ENCODE results near the gene GATD1. TPM values are rescaled to one million over a fixed set of nuclear protein-coding genes. Genes with fewer than 3 reads are reported as not detected.
A peak's percentile ranks its signal among the peaks of the same experiment; 100 is the strongest.

The GATD1 gene
- total and polyA plus RNA-seq, 9 of the 15 experiments (the other 6 are each of a cell fraction or from before 2014, with no cell fraction given), result 2.8 to 144 (median 36.9) TPM

DNA sequence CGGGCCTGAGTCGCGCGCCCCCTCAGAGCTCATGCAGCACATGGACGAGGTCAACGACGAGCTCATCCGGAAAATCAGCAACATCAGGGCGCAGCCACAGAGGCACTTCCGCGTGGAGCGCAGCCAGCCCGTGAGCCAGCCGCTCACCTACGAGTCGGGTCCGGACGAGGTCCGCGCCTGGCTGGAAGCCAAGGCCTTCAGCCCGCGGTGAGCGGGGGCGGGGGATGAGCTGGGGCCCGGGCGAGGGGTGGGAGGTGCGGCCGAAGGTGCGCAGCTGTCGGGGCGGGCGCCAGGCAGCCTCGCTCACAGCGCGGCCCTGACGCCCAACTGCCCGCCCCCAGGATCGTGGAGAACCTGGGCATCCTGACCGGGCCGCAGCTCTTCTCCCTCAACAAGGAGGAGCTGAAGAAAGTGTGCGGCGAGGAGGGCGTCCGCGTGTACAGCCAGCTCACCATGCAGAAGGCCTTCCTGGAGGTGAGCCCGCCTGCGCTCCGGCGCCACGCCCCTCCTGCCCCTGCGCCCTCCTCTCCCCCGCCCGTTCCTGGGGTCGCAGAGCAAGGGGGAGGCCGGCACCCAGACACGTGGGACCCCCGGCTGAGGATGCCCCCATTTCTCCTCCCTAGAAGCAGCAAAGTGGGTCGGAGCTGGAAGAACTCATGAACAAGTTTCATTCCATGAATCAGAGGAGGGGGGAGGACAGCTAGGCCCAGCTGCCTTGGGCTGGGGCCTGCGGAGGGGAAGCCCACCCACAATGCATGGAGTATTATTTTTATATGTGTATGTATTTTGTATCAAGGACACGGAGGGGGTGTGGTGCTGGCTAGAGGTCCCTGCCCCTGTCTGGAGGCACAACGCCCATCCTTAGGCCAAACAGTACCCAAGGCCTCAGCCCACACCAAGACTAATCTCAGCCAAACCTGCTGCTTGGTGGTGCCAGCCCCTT lies 50.7 kb downstream of the GATD1 start (continued):
- TF ChIP-seq, protein P1, sequence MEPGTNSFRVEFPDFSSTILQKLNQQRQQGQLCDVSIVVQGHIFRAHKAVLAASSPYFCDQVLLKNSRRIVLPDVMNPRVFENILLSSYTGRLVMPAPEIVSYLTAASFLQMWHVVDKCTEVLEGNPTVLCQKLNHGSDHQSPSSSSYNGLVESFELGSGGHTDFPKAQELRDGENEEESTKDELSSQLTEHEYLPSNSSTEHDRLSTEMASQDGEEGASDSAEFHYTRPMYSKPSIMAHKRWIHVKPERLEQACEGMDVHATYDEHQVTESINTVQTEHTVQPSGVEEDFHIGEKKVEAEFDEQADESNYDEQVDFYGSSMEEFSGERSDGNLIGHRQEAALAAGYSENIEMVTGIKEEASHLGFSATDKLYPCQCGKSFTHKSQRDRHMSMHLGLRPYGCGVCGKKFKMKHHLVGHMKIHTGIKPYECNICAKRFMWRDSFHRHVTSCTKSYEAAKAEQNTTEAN (CRISPR knock-in tag; IDR thresholded peaks at IDR 0.05), result no peak
- TF ChIP-seq ZNF324 (CRISPR knock-in tag; IDR thresholded peaks at IDR 0.05) (no peak), C11orf30 (IDR thresholded peaks at IDR 0.05; ENCODE audit: low read depth) (no peak), ZFX (CRISPR knock-in tag; IDR thresholded peaks at IDR 0.05) (peak; percentile 90), PTRF (tag; IDR thresholded peaks at IDR 0.05) (no peak), NFE2 (IDR thresholded peaks at IDR 0.05; ENCODE audit: low read depth) (no peak), DDX20 (tag; IDR thresholded peaks at IDR 0.05; ENCODE audit: low read depth) (no peak), SMAD2 (IDR thresholded peaks at IDR 0.05; ENCODE audit: low read depth, low read length) (no peak), POLR3A (IDR thresholded peaks at IDR 0.05; ENCODE audit: borderline replicate concordance, extremely low read depth, insufficient read depth, insufficient read length) (no peak), NFYB (IDR thresholded peaks at IDR 0.05; ENCODE audit: extremely low read depth, insufficient read length) (no peak), ZNF780A (CRISPR knock-in tag; IDR thresholded peaks at IDR 0.05) (no peak), TBP (optimal IDR thresholded peaks at IDR 0.05; ENCODE audit: low read depth, low read length) (peak; percentile 19), SP1 (CRISPR knock-in tag; IDR thresholded peaks at IDR 0.05) (no peak), HDAC1 (IDR thresholded peaks at IDR 0.05) (0 out of 4 replicates have a peak, but pooled peaks of 1 of the 2 experiments have one; percentile 47)
- TF ChIP-seq, protein P2, sequence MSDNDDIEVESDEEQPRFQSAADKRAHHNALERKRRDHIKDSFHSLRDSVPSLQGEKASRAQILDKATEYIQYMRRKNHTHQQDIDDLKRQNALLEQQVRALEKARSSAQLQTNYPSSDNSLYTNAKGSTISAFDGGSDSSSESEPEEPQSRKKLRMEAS (CRISPR knock-in tag; IDR thresholded peaks at IDR 0.05), result peak; percentile 57
- TF ChIP-seq, protein P3, sequence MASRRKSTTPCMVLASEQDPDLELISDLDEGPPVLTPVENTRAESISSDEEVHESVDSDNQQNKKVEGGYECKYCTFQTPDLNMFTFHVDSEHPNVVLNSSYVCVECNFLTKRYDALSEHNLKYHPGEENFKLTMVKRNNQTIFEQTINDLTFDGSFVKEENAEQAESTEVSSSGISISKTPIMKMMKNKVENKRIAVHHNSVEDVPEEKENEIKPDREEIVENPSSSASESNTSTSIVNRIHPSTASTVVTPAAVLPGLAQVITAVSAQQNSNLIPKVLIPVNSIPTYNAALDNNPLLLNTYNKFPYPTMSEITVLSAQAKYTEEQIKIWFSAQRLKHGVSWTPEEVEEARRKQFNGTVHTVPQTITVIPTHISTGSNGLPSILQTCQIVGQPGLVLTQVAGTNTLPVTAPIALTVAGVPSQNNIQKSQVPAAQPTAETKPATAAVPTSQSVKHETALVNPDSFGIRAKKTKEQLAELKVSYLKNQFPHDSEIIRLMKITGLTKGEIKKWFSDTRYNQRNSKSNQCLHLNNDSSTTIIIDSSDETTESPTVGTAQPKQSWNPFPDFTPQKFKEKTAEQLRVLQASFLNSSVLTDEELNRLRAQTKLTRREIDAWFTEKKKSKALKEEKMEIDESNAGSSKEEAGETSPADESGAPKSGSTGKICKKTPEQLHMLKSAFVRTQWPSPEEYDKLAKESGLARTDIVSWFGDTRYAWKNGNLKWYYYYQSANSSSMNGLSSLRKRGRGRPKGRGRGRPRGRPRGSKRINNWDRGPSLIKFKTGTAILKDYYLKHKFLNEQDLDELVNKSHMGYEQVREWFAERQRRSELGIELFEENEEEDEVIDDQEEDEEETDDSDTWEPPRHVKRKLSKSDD (conservative IDR thresholded peaks at IDR 0.05; ENCODE audit: low read length), result no peak
- TF ChIP-seq, protein P4, sequence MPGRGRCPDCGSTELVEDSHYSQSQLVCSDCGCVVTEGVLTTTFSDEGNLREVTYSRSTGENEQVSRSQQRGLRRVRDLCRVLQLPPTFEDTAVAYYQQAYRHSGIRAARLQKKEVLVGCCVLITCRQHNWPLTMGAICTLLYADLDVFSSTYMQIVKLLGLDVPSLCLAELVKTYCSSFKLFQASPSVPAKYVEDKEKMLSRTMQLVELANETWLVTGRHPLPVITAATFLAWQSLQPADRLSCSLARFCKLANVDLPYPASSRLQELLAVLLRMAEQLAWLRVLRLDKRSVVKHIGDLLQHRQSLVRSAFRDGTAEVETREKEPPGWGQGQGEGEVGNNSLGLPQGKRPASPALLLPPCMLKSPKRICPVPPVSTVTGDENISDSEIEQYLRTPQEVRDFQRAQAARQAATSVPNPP (IDR thresholded peaks at IDR 0.05; ENCODE audit: borderline replicate concordance, insufficient read depth, insufficient read length), result no peak
- TF ChIP-seq, protein P5, sequence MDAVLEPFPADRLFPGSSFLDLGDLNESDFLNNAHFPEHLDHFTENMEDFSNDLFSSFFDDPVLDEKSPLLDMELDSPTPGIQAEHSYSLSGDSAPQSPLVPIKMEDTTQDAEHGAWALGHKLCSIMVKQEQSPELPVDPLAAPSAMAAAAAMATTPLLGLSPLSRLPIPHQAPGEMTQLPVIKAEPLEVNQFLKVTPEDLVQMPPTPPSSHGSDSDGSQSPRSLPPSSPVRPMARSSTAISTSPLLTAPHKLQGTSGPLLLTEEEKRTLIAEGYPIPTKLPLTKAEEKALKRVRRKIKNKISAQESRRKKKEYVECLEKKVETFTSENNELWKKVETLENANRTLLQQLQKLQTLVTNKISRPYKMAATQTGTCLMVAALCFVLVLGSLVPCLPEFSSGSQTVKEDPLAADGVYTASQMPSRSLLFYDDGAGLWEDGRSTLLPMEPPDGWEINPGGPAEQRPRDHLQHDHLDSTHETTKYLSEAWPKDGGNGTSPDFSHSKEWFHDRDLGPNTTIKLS (IDR thresholded peaks at IDR 0.05; ENCODE audit: borderline replicate concordance, low read depth), result 0 out of 2 replicates have a peak, but pooled peaks have one; percentile 53

All from K562 (cell line).